Prostate gland (tissue), 2 donors: ENCODE results near the gene KIAA1671. TPM values are rescaled to one million over a fixed set of nuclear protein-coding genes. Genes with fewer than 3 reads are reported as not detected.

ENCODE experiments used
- DNase-seq: peaks from one replicate; pipeline ENCODE4 v3.0.0-alpha.2; 2019; ENCODE audit warnings: low spot score
- H3K27ac ChIP-seq, 2 donors: fragments of 200-600 bp; sonication (generic); 2 replicates each; pipeline ENCODE4 v1.5.1; 2017 to 2019
- H3K27me3 ChIP-seq: fragments of 200-600 bp; sonication (generic); replicated peaks from 2 replicates; pipeline ENCODE4 v1.5.1; 2019; ENCODE audit not compliant: insufficient read depth
- H3K36me3 ChIP-seq, 2 donors: fragments of 200-600 bp; sonication (generic); 1 replicate in 1 of 2; 2 replicates in 1 of 2; pipeline versions ENCODE4 v1.5.1 to v1.8.1; 2017 to 2019
- H3K4me1 ChIP-seq: fragments of 200-600 bp; sonication (generic); replicated peaks from 2 replicates; pipeline ENCODE4 v1.5.1; 2019
- H3K4me3 ChIP-seq, 2 donors: fragments of 200-600 bp; sonication (generic); 2 replicates each; pipeline ENCODE4 v1.5.1; 2017 to 2019
- H3K9me3 ChIP-seq: fragments of 200-600 bp; sonication (generic); 2 replicates; pipeline ENCODE4 v1.5.1; 2017
- POLR2A ChIP-seq: fragments of 450-650 bp; IDR thresholded peaks from one replicate; pipeline ENCODE4 v1.6.1; 2016; ENCODE audit warnings: antibody characterized with exemption, mild to moderate bottlenecking
- POLR2AphosphoS5 ChIP-seq: sonication (generic); formaldehyde crosslinking; IDR thresholded peaks from one replicate; pipeline ENCODE4 v1.6.1; 2017; ENCODE audit warnings: antibody characterized with exemption
- WGBS: methylation state at CpG from one replicate; pipeline ENCODE4 v1.1.5; 2018; 5-methylcytosine and 5-hydroxymethylcytosine counted together
- intact Hi-C: fragments of 100-400 bp; cut with DNase I; formaldehyde crosslinking; loops from one replicate; pipeline ENCODE4 v1.14.2; 2022
- total RNA-seq, 2 donors: library from RNA; depleted of rRNA; stranded (reverse); fragments of >200 nt; gene quantifications; one replicate each; pipeline ENCODE4 v1.1.0, GENCODE V29; 2016
- TF ChIP-seq, protein P1 (sequence below), 4 experiments: fragments of 200-600 bp in 2 of 4; fragments of 450-650 bp in 2 of 4; sonication (generic) in 2 of 4; IDR thresholded peaks; 1 replicate in 3 of 4; 2 replicates in 1 of 4; pipeline ENCODE4 v1.5.1; 2016 to 2019; ENCODE audit warnings: antibody characterized with exemption in 4 of 4, mild to moderate bottlenecking in 2 of 4, moderate library complexity in 2 of 4

Gene KIAA1671
- total RNA-seq, 2 donors from 2014 or later = 44.8 to 53.1 TPM

- no peaks in the 10 kb centered on the region for H3K9me3 ChIP-seq
- H3K4me3 ChIP-seq = no peak overlapping the region
- TF ChIP-seq POLR2A (no peak), POLR2AphosphoS5 (no peak)
- TF ChIP-seq, protein P1, sequence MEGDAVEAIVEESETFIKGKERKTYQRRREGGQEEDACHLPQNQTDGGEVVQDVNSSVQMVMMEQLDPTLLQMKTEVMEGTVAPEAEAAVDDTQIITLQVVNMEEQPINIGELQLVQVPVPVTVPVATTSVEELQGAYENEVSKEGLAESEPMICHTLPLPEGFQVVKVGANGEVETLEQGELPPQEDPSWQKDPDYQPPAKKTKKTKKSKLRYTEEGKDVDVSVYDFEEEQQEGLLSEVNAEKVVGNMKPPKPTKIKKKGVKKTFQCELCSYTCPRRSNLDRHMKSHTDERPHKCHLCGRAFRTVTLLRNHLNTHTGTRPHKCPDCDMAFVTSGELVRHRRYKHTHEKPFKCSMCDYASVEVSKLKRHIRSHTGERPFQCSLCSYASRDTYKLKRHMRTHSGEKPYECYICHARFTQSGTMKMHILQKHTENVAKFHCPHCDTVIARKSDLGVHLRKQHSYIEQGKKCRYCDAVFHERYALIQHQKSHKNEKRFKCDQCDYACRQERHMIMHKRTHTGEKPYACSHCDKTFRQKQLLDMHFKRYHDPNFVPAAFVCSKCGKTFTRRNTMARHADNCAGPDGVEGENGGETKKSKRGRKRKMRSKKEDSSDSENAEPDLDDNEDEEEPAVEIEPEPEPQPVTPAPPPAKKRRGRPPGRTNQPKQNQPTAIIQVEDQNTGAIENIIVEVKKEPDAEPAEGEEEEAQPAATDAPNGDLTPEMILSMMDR (IDR thresholded peaks at IDR 0.05) = no peak
- intact Hi-C loops = no loop called here
- H3K36me3 ChIP-seq = no peaks in the 10 kb centered on the region
- 68% methylated on average over 3 of the region's 3 CpGs for WGBS
- no peaks in the 10 kb centered on the region for H3K4me1 ChIP-seq
- H3K27ac ChIP-seq = no peak overlapping the region
- DNase-seq = no peak
- no peaks in the 10 kb centered on the region for H3K27me3 ChIP-seq
Measured at GRCh38 chr22:24926428-24926725, 26.1 kb upstream of the KIAA1671 start.

DNA sequence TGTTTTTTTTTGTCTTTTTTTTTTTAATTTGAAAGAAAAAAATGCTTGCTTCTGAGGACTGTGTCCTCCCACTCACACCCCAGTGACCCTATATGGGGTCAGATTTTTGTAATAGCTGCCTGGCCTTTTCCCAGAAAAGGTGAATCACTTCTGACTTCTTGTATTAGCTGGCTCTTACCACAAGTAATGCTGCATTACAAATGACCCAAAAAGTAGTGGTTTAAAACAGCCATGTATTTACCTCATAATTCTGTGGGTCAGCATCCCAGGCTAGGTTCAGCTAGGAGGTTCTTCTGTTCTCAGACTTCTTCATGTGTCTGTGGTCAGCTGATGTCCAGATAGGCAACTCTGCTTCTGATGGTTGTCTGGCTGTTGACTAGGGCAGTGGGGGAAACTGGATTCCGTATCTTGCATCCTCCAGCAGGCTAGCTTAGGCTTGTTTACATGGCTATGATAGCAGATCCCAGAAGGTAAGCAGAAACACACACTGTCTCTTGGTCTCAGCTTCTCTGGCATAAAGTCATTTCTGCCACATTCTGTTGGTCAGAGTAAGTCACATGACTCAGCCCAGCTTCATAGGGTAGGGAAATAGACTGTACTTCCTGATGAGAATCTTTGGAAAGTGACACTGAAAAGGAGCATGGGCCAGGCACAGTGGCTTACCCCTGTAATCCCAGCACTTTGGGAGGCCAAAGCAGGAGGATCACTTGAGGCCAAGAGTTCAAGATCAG lies 25.5 kb upstream of the KIAA1671 start:
- intact Hi-C loops = no loop called here
- Histone ChIP-seq H3K27me3 (no peaks in the 10 kb centered on the region), H3K27ac (no peak overlapping the region), H3K4me3 (no peak overlapping the region), H3K36me3 (no peaks in the 10 kb centered on the region), H3K9me3 (no peaks in the 10 kb centered on the region), H3K4me1 (no peaks in the 10 kb centered on the region)
- DNase-seq = no peak
- TF ChIP-seq POLR2A (no peak), POLR2AphosphoS5 (no peak)
- TF ChIP-seq, protein P1 (IDR thresholded peaks at IDR 0.05) = no peak
- 100% methylated on average over 1 of the region's 1 CpG for WGBS

- Histone ChIP-seq H3K4me3 (no peak overlapping the region), H3K9me3 (no peaks in the 10 kb centered on the region), H3K4me1 (no peaks in the 10 kb centered on the region), H3K27ac (no peak overlapping the region), H3K27me3 (no peaks in the 10 kb centered on the region), H3K36me3 (no peaks in the 10 kb centered on the region)
- DNase-seq = no peak
- TF ChIP-seq POLR2A = no peak
- TF ChIP-seq, protein P1 (IDR thresholded peaks at IDR 0.05) = no peak
- TF ChIP-seq POLR2AphosphoS5 = no peak
- intact Hi-C loops = no loop called here
- WGBS = 77% methylated on average over 7 of the region's 7 CpGs
Measured at GRCh38 chr22:24928322-24928721, 24.2 kb upstream of the KIAA1671 start.

DNA sequence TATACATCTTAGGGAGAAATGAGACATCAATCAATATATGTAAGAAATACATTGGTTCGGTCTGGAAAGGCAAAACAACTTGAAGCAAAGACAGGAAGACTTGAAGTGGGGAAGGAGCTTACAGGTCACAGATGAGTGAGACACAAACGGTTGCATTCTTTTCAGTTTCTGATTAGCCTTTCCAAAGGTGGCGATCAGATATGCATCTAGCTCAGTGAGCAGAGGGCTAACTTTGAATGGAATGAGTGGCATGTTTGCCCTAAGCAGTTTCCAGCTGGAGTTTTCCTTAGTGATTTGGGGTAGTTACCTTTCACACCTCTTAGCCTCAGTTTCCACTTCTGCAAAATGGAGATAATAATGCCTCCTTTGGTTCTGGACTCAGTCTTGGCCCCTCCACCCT lies 21.8 kb upstream of the KIAA1671 start:
- Histone ChIP-seq H3K4me1 (no peaks in the 10 kb centered on the region), H3K9me3 (no peaks in the 10 kb centered on the region), H3K4me3 (no peak overlapping the region), H3K27ac (no peak overlapping the region), H3K27me3 (no peaks in the 10 kb centered on the region), H3K36me3 (no peaks in the 10 kb centered on the region)
- no peak for DNase-seq
- intact Hi-C loops = no loop called here
- WGBS = 76% methylated on average over 3 of the region's 3 CpGs
- TF ChIP-seq POLR2A (no peak), POLR2AphosphoS5 (no peak)
- TF ChIP-seq, protein P1 (IDR thresholded peaks at IDR 0.05) = no peak

DNA sequence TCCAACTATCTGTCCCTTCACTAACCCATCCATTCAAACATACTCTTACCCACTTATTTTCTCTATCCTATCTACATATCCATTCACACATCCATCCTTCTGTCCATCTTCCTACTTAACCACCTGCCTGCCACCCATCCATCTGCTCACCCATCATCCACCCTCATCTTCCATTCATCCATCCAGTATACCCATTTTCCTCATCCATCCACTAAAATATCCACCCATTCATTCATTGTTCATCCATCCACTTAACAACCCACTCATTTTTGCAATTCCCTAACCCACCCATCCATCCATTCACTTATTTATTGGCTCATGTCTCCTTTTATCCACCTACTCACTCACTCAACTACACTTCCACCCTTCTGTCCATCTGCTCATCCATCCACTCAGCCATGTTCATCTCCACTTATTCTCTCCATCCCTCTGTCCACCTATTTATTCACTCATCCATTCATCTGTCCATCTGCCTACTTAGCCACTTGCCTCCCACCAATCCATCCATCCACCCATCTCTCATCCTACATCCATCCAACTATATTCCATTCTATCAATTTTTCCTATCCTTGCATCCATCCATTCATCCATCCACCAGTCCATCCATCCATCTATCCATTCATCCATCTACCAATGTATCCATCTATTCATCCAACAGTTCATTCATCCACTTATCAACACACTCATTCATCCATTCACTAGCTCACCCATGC lies 16.6 kb upstream of the KIAA1671 start:
- H3K4me1 ChIP-seq = no peaks in the 10 kb centered on the region
- no peaks in the 10 kb centered on the region for H3K36me3 ChIP-seq
- H3K4me3 ChIP-seq = no peak overlapping the region
- no peaks in the 10 kb centered on the region for H3K27me3 ChIP-seq
- intact Hi-C loops = no loop called here
- TF ChIP-seq POLR2A = no peak
- TF ChIP-seq, protein P1 (IDR thresholded peaks at IDR 0.05) = no peak
- TF ChIP-seq POLR2AphosphoS5 = no peak
- no peak for DNase-seq
- no peaks in the 10 kb centered on the region for H3K9me3 ChIP-seq
- H3K27ac ChIP-seq = no peak overlapping the region
